Activated effector memory CD4-positive, alpha-beta T cell treated with Interleukin-2 at 50 U/mL for 16 hours (primary cell): ENCODE data around the gene DBP.

Experiments used
- DNase-seq: peaks from one replicate; pipeline ENCODE4 v3.0.0-alpha.2; 2020

Gene DBP

DNA sequence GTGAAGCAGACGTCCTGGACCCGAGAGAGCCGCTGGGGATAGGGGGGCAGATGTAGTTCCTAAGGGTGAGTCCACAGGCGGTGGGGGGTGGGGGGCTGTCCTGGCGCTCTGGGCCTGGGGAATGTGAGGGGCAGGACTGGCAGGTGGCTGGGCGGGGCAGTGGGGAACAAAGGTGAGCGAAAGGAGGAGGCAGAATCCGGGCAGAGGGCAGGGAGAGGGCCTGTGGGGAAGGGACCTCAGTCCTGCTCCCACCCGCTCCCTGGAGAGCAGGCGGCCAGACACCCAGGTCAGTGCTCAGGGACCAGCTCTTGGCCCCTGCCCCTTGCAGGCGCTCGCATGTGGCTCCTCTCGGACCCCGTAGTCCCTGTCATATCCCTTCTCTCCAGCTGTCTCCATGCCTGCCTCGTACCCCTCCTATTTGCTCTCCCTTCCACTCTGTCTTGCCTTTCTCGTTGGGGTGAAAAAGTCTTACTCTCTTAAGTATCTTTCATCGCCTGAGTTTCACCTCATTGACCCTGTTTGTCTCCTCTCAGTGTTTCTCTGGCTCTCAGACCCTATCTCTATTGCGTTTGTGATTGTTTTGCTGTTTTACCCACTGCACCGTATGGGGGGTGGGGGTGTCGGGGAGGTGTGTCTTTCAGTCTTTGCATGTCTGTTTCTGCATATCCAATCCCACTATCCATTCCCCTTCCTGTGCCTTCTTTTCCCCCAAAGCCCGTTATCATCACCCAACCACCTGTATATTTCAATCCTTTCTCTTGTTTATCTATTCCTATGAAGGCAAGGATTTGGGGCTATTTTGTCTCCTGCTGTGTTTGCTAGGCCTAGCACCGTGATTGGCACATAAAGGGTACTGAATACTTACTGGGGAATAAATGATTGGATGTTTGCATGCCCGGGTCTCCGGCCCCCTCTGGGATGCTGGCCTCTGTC lies 12.1 kb downstream of the DBP start:
- no peak for DNase-seq

DNA sequence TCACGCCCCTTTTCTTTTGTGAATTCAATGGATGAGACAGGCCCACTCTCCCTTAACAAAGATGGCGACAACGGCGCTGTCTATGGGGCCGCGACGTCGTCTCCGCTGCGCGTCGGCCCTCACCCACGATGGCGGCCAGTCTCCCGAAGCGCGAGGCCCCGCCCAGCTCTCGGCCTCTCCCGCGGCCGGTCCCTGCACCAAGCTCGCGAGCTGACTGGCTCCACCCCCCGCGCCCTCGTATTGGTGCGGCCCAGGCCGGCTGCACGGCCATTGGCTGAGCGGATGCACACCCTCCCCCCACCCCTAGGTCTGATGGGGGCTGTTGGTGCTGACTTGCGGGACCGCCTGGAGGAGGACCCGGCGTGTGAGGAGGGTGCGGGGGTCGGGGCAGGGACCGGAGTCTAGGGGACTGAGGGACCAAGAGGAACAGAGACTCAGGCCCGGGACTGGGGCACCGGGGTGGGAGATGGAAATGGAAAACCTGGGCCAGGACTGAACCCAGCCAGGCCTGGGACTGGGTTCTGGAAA lies 13.0 kb downstream of the DBP start:
- peak; percentile 93 for DNase-seq

DNA sequence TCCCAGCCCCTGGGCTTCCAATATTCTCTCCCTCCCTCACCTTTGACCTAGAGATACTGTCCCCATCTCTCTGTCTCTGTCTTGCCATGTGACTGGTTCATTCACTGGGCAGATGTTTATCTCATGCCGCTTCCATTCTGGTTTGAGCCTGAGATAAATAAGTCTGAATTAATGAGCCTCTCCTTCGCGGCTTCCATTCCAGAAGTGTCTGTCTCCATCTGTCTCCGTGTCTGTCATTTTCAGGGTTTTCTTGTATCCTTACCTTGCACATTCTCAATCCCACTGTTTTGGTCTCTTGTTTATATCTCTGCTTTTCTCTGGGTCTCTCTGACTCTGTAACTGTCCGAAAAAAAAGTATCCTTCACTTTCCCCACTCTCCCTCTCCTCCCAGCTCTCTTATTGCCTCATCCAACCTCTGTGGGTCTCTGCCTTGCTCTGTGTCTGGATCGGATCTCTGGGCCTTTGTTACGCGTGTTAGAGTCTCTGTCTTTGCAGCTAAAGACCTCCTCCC lies 13.6 kb downstream of the DBP start:
- no peak for DNase-seq

DNA sequence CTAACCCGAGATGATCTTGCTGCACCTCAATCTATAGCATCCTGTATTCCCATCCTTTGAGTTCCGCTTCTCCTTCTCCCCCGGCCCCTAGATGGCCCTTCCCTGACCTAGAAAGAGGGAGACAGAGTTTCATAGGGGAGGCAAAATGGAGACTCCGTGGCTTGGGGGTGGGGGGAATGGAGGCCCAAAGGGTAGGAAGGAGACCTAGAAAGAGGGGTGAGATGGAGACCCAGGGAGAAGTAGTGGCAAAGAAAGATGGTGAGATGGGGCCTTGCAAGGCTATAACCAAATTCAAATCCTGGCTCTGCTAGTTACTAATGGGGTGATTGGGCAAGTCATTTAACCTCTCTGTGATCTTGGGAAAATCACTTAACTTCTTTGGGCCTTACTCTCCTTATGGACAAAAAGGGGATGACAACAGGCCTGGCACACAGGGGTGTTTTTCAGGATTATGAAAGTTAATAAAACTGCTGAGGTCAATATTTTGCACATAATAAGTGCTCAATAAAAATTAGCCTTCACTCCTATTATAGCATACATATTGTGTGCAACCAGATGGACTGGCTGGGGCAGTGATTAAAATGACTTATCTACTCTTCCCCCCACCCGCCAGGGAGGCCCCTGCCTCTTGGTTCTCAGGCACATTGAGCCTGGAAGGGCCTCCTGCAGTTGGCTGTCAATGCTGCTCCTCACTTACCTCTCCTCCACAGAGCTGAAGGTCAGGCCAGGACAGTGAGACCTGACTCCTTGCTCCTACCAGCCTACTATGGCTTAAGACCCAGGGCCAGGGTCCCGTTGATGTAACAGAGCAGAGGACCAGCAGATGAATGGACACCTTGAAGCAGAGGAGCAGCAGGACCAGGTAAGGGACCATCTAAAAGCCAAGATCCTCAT lies 17.2 kb downstream of the DBP start:
- no peak for DNase-seq

DNA sequence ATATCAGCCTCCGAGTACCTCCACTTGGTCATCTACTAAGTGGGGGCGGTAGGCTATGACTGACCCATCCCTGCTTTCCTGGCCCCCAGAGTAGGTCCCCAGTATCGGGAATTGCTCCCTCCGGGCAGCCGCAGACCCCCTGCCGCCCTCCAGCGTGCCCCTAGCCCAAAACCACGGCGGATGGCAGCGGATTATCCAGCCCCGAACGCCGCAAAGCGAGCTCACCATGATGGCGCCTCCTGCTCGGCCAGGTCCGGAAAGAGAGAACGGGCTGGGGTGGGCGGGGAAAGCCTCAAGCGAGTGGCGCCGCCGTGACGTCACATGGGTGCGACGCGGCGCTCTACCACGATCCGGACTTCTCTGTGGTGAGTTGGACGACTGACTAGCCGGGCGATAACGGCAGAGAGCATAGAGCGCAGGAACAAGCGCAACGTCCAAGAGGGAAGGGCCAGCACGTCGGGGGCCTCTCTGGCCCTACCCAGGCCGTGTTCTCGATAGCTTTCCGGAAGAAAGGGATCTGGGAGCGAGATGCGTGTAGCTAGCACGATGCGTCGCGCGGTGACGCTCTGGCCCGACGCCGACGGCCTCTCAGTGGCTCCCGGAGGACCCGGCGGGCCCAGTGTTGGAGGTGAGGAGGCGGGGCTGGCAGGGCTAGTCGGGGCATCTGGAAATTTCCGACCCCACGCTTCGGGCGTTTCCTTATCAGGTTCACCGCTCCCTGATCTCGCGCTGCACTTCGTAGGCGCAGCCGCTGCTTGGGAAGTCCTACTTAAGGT lies 18.1 kb downstream of the DBP start, which contains the start of the genes RPL18 and SPHK2:
RPL18 (minus strand) TSS at position 263 of the 776 bp plus-strand sequence; CDS start at position 228, 35 bp downstream.
SPHK2 (plus strand) TSS at position 591 of the 776 bp plus-strand sequence. CDS start 1,009 bp downstream, outside the sequence.
- peak; percentile 94 for DNase-seq

DNA sequence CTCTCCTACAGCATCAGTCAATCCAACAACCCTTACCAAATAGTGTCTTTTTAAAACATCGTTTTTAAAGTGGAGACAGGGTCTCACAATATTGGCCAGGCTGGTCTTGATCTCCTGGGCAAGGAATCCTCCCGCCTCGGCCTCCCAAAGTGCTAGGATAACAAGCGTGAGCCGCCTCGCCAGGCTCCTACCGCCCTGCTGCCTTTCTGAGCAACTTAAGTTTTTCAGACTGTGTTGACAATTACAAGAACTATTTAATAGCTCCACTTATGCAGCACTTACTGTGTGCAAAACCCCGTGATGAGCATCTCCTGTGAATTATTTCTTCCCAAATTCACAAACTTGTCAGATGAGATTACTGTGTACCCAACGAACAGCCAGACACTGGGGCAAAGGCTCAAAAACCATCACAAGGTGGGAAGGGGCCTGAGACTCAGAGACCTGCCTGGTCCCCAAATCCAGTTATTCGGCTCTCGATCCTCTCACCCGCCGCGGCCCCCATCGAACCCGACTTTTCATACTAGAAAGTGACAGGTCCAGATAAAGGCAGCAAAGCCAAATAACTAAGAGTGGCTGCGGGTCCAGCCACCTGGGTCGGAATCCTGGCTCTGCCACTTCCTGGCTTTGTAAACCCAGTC lies 18.8 kb downstream of the DBP start:
- DNase-seq: no peak

DNA sequence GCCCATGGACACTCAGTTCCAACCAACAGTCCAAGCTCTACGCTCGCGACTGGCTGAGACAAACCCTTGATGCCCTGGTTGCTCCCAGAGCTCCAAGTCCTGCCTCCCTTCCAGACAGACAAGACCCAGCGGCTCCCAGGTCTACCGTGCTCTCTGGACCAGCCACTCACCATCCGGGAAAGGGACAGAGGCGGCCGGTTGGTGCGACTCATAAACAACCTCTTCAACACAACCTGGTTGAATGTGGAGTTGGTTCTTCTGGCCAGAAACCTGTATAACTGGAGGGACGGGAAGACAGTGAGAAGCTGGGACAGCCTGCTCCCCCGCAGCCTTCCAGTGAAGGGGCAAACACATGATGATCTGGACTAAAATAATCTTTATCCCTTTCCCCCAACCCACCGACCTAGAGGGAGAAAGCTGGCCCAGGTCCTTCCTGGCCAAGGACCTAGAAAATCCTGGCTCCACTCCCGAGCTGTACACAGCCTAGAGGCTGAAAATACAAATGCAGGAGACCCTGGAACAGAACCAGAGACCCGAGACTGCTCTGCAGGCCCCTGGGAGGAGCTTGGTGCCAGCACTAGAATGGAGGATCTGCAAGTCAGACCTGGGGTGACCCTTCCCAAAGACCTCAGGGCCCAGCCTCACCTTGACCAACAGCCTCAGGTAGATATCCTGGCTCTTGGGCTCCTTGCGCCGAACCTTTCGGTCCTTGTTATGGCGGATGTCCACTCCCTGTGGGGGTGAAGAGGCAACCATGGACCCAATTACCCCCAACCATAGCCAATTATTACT lies 19.8 kb downstream of the DBP start:
- DNase-seq: no peak

DNA sequence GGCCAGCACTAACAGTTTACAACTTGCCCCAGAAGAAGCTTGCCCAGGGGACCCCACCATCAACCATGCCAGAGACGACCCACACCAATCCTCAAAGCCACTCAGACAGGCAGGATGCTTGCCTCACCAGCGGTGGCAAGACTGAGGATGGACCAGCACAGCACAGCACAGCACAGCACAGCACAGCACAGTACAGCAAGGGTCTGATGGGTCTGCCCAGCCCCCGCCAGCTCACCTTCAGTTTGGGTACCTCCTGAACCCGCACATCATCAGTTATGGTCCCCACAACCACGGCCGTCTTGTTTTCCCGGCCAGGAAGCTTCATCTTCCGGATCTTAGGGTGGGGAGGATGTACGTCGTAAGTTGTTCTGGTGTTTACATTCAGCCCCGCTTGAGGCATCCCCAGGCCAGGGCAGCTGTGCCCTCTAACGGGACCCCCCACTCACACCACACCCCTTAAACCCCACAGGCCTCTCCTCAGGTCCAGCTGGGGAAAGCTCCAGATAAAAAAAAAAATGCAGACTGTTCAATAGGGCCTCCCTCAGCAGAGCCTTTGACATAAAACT lies 20.6 kb downstream of the DBP start:
- DNase-seq: no peak

DNA sequence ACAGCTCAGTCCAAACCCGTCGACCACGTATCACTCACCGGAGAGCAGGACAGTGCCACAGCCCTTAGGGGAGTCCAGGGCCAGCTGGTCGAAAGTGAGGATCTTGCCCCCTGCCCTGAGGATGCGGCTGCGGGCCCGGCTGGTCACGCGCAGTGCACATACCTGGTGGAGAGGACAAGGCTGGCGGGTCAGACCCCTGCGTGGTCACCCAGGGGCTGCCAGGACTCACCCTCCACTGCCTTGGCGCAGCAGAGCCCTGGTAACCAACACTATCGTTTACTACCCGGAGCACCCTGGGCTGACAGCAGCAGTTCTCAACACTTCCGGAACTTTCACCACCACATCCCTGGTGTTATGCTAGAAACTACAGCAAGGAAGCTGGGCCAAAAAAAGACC lies 21.1 kb downstream of the DBP start:
- no peak for DNase-seq

DNA sequence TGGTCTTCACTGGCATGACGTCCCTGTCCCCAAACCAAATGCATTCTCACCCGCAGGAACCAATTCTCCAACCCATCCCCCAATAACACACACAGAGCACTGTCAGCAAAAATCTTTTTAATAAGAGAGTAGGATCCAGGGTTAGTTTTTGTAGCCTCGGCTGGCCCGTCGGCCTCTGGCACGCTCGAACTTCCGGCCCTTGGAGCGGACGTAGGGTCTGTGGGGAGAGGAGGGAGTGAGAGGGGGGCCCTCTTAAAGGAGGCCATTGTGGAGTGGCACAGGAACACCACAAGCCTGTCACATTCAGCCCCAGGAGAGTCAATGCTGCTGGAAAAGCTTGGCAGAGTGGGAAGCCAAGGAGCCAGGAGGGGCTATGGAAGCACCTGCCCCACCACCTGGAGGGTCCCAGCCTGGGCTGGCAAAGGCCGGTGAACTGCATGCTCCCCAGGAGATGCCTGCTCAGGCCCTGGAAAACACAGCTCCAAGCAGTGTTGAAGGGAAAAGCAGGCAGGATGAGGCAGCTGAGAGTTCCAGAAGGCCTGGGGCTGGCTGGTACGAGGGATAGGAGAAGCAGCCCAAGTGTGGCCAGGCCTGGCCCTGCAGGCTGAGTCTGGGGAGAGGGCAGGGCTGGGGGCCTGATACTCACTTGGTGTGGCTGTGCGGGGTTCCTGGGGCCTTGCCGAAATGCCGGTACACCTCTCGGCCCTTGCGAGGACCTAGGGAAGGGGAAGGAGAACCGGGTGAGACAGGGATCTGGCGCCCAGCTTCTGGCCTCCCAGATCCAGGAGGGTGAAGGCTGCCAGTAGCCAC lies 21.7 kb downstream of the DBP start:
- no peak for DNase-seq

DNA sequence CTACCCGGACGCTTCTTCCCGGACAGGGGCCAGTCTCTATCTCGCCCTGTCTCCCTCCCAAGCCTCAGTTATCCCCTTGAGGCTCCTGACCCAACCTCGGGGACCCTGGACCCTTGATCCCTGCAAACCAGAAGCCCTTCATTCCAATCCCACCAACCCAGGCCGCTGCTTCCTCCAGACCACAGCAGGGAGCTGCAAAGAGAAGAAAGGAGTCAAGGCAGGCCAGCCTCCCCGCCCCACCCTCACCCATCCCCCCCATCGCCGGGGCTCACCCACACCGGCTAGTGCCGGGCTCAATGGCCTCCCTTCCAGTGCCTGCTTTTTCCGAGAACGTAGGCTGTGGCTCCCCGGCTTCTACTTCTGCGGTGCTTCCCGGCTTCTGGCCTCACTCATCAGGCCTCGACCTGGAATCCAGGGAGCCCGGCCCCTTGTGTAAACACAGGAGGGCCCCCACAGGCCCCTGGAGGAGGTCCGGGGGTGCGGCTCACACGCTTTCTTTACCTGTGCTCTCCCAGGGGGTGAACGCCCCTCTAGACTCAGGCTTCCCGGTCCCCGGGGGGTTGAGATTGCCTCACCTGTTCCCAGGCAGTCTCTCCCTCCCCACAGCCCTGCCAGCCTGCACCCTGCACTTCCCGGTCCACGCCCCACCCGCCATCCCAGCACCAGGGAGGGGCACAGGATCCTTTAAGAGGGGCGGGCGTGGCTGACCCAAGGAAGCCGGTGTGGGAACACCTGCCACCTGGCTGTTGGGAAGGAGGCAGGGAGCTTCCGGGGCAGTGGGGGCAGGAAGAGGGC lies 22.5 kb downstream of the DBP start, which contains the start of gene FAM83E:
FAM83E (minus strand) TSS at position 641 of the 795 bp plus-strand sequence. CDS start 1,704 bp downstream, outside the sequence.
- no peak for DNase-seq

DNA sequence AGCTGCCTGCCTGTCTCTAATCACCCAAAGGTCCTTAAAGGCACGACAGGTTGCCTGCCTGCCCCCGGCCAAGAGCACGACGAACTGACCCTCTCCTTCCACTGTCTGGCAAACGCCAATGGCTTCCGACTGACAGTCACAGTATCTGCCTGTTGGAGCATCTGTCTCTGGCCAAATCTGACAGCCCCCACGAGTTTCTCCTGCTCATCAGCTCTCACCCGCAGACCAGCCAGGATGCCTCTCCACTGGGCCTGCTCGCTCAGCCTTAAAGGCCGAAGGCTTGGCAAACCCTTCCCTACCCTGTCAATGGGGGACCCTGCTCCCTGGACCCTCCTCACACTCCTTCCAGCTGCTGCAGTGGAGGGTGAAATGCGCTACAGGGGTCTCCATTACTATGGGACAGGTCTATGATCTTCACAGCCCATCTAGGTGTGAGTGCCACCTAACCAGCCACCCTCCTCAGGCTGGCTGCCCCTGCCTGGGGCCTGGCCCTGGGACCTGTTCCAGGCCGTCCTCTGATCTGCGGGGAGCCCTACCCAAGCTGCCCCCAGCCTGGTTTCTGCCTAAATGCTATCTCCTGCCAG lies 23.2 kb downstream of the DBP start:
- no peak for DNase-seq

DNA sequence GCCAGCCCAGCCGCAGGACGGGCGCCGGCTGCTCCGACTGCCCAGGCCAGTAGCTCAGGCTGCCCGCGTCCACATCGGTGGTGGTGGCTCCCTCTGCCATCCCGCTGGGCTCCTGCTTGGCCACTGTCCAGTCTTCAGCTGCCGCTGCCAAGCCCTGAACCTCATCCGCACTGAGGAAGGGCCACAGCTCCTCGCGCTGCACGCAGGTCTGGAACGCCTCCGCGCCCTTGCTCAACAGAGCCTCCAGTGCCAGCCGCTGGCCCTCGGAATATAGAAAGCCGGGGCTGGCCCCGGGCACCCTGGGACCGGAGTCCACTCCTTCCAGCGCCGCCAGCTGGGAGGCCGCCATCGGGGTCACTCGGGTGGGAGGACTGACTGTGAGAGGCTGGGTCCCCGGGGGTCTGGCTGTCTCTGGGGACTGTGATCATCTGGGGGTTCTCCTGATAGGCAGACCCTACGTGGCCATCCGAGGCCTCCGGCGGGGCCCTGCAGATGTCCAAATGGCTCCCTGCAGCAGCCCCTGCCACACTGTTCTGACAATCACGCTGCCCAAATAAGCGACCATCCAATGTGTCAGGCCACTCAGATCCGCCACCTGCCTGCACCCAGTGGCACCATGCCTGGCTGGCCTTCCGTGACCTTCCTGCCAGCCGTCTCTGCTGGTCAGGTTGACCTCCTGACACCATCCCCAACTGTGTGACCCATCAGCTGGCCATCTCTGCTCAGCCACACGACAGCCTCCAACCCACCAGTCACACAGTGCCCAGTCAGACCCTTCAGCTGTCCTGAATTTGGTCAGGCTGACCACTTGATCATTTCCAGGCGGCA lies 23.9 kb downstream of the DBP start:
- no peak for DNase-seq

DNA sequence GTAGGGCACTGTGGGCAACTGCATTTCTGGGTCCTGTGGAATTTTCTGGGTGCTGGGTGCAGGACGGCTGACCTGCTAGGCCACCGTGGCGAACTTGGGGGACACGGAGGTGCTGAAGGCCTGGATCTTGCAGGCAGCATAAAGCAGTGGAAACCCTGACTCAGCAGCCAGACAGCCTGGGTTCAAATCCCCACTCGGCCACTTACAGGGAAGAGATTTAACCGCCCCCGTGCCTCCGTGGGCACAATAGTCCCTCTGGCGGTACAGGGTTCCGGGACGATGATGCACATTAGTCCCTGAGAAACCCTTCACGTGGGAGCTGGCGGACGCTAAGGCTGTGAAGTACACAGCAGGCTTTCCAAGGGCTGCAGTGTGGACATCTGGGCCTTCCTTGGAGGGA lies 25.3 kb downstream of the DBP start:
- DNase-seq: no peak

DNA sequence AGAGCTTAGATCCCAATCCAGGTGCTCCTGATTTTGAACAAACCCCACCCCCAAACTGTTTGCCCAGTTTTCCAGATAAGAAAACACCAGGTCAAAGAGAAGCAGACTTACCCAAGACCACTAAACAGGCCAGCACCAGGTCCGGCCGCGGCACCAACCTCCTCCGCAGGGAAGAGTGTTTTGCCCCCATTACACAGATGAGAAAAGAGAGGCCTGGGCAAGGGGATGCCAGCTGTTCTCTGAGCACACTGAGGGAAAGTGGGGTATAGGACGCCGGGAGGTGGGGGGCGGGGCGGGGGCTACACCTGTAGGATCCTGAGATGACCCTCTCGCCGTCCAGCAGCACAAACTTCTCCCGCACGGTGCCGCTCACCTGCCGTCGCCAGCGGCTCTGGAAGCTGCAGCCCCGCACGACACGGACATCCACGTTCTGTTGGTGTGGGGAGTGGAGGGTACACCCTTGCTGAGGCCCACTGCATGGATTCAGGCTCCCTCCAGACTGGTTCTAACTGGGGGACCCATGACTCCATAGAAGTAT lies 27.5 kb downstream of the DBP start:
- no peak for DNase-seq

DNA sequence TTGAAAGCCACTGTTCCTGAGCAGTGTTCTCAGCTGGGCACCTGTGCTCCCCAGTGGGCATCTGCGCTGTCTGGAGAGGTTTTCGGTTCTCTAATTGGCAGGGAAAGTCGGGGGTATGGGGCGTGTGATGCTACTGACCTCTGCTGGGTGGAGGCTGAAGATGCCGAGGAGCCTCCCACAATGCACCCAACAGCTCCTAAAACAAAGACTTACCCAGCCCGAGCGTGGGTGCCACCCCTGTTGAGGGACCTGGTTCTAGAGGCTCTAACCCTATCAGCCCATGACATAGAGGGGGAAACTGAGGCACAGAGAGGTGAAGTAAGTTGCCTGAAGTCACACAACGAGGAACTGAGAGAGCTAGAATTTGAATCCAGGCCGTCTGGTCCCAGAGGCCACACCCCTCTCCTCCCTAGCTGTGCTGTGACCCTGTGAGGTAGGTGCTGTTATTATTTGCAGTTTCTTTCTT lies 28.3 kb downstream of the DBP start:
- DNase-seq: peak; percentile 49

DNA sequence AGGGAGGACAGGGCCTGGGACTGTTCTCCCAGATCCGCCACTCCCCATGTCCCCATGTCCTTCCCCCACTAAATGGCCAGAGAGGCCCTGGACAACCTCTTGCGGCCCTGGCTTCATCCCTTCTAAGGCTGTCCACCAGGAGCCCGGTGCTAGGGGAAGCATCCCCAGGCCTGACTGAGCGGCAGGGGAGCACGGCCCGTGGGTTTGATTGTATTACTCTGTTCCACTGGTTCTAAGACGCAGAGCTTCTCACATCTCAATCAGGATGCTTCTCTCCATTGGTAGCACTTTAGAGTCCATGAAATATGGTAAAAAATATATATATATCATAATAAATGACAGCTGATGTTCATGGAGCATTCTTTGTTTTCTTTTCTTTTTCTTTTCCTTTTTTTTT lies 29.8 kb downstream of the DBP start:
- DNase-seq: no peak
